ENCODE measurements around the gene PDS5B.
A peak's percentile ranks its signal among the peaks of the same experiment; 100 is the strongest.

PDS5B gene

GRCh38 chr13:32588736-32589135 lies 2.5 kb downstream of the PDS5B start:
- no peak for DNase-seq (ENCODE audit: low read depth)

DNA sequence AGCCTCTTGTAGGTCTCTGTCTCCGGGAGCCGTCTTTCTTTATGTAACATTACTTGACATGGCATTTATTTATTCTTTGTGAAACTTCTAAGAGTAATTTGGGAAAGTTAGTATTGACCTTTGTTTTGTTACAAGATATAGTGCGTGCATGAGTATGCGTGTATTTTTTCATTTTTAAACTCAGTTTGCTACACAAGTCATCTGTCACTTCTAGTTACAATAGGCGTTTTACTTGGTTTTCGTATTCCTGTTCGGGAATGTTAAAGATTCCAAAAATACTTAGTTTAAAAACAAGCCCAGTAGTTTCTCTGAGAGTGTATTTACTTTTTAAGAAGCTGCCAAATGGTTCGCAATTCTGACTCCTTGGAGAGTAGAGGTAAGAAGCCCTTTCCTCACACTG lies 3.2 kb downstream of the PDS5B start:
- DNase-seq (ENCODE audit: low read depth) = no peak

GRCh38 chr13:32590266-32590665 lies 4.0 kb downstream of the PDS5B start:
- no peak for DNase-seq (ENCODE audit: low read depth)

DNA sequence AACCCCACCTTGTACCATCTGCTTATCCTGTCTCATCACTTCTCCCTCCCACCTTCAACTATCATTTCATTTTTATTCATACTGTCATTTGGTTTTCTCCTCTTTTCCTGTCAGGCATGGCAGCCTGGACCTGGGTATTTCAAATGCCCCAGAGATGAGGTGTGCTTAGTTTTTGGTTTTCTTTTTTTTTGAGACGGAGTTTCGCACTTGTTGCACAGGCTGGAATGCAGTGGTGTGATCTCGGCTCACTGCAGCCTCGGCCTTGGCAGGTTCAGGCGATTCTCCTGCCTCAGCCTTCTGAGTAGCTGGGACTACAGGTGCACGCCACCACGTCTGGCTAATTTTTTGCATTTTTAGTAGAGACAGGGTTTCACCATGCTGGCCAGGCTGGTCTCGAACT lies 5.8 kb downstream of the PDS5B start:
- no peak for DNase-seq (ENCODE audit: low read depth)

DNA sequence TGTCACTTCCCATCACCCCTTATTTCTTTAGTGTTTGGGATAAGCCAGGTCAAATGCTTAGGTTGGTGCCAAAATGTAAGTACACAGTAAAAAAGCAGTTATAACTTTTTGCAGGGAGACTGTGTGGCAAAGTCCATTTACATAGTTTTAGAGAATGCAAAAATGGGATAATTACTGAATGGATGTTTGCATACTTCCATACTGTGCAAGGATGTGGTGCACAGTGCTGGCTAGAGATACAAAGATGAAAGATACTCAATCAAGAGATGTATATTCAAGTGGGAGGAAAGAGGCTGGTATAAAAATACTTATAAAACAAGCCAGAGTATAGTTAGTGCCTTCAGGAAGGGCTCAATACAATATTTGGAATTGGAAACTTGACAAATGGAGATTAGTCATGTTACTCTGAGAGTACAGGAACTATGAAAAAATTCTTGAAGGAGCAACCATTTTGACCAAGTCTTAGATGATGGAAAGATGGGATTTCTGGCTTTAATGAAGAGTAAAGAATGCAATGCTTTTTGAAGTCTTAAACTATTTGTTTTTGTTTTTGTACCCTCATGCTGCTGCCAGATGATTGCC lies 8.0 kb downstream of the PDS5B start:
- DNase-seq (ENCODE audit: low read depth) = no peak

DNA sequence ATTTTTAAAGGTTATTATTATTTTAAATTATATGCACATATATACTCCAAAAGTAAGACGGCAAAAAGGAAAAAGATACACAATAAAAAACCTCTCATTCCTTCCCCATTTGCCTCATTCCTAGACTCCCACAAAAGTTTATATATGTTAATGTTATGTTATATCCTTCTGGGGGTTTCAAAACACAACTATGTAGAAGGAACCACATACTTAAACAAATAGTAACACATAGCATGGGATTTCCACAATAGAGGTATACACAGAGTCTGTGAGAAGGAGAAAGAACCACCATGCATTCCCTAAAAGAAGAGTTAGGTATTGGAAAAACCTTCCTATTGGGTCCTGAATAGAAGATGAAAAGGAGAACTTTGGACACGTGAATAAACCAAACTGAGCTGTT lies 9.1 kb downstream of the PDS5B start:
- no peak for DNase-seq (ENCODE audit: low read depth)

GRCh38 chr13:32600890-32601289 lies 14.6 kb downstream of the PDS5B start:
- no peak for DNase-seq (ENCODE audit: low read depth)

- DNase-seq (ENCODE audit: low read depth) = no peak
Observed at GRCh38 chr13:32609428-32609827, 23.2 kb downstream of the PDS5B start.

- no peak for DNase-seq (ENCODE audit: low read depth)
Observed at GRCh38 chr13:32610538-32610937, 24.3 kb downstream of the PDS5B start.

DNA sequence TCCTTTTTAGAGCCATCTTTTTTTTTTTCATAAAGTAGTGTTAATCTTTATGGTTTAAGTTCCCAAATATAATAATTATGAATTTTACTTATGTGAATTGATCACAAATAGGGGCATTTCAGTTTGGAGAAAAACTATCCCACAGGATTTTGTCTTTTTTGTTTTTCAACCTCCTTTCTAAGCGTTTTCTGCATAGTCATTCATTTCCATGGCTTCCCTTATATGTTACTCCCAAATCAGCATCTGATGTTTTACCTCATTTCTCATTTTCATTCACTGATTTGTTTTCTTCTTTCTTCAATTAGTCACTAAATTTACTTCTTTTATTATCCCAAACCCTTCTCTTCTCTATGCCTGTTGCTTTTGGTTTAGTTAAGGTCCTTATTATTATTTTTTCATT lies 24.7 kb downstream of the PDS5B start:
- DNase-seq (ENCODE audit: low read depth) = no peak

DNA sequence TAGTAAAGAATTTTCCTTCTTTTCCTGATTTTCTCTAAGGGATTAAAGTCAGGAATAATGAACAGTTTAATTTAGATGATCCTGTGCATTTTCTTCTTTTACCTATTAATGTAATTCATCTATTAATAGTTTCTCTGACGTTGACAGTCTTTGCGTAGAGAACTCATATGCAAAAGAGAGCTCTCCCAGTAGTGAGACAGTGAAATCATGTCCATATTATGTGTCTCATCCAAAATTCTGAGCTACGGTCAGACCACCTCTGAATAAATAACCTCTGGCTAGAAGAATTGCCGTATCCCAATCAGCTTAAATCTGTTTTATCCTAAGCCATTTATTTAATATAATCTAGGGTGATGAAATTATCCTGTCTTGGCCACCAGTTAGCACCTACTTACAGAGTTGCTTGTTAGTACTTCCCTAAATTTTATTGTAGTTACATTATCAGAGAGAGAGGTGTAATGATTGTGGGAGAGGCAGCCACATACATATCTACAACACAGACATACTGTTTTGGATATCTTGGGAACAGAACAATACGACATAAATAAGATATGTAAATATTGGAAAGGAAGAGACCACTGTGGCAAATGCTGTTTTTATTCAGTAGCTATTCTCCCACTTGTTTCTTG lies 30.7 kb downstream of the PDS5B start:
- DNase-seq (ENCODE audit: low read depth) = no peak

- no peak for DNase-seq (ENCODE audit: low read depth)
Observed at GRCh38 chr13:32622827-32623226, 36.6 kb downstream of the PDS5B start.

DNA sequence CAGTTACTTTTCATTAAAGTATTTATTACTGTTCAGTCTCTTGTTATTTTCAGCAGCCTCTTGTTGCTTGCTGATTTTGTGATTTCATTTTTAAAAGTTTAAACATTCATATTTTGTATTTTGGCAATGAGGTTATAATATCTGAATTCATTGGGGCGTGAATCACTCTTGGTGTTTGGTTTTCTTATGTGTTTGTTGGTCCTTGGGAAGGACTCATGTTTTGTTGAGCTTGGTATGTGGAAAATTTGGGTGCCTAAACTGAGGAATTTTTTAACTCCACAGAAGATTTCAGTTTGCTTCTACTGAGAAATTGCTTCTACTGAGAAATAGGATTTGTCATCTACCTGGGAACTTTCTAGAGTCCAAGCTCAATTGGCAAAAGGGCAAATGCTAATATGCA lies 38.2 kb downstream of the PDS5B start:
- DNase-seq (ENCODE audit: low read depth) = no peak

- DNase-seq (ENCODE audit: low read depth) = no peak
Observed at GRCh38 chr13:32627793-32628192, 41.5 kb downstream of the PDS5B start.

DNA sequence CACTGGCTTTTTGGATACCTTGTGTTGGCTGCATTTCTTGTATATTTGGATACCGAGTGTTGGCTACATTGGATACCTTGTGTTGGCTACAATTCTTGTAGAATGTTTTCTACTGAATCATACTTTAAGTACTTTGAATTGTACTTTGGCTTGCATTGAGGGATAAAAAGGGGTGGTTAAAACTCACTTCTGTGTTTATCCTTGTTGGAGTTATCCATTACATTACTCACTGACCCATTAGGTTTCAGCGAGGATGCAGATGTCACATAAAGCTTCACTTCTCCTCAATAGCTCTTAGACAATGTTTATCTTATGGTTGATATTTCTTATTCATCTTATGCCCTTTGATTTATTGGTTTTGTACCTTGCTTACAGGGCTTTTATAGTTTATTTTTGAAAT lies 43.1 kb downstream of the PDS5B start:
- no peak for DNase-seq (ENCODE audit: low read depth)

- no peak for DNase-seq (ENCODE audit: low read depth)
Observed at GRCh38 chr13:32629866-32630265, 43.6 kb downstream of the PDS5B start.

GRCh38 chr13:32632343-32632909 lies 46.2 kb downstream of the PDS5B start:
- no peak for DNase-seq (ENCODE audit: low read depth)

DNA sequence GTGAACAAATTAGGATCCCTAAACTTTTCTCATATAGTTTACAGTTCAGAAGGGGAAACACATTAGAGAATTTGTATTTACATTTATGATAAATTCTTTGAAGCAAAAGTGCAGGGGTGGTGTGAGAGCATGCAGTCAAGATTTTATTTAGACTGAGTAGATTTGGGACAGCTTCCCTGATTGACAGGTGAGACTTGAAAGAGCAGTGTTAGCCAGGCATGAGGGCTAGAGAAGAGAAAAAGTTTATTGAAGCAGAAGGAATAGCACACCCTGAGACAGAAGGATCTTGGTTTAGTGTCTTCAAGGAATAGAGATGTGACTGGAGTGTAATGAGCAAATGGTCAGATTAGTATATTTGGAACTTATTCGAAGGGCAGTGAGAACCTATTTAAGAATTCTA lies 50.5 kb downstream of the PDS5B start:
- DNase-seq (ENCODE audit: low read depth) = no peak

DNA sequence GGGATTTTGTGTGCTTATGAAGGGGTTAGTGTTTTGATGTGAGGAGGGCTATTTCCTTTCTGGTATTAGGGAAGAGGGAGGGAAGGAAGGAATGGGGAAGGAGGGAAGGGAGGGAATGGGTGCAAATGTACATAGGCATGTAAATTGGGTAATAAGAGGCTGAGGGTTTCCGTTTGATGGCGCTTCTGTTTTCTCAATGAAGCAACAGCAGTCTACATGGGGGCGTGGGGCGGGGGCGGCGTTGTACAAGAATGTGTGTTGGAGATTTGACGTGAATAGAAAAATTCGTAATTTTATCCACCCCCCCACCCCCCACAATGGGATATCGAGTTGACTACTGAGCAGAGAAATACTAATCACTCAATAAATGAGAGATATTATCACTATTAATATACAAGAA lies 52.5 kb downstream of the PDS5B start:
- no peak for DNase-seq (ENCODE audit: low read depth)

DNA sequence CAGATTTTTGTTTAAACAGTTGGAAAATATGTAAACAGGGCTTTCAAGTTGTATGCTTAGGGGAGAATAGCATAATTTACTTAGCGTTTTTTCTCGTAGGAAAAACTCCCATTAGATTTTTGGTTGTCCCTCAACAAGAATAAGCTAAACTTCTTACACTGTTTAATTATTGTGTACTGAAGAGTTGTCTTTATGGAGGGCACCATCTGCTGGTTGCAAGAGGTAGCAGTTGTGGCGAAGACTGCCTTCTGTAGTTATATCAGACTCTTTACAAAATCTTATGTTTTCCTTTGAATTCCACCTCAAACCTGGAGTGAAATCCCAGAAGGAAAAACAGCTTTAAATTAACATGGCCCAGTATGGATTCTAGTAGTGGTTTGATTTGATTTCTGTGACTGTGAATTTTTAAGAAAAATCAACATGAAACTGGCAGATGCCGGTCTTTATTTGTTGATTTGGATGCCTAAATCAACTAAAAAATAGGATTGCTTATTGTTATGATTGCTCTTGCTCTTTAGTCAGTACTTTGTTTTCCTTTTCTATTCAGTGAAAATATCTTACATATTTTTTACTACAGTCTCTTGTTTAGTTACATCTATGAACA lies 53.4 kb downstream of the PDS5B start:
- DNase-seq (ENCODE audit: low read depth) = peak; percentile 38

DNA sequence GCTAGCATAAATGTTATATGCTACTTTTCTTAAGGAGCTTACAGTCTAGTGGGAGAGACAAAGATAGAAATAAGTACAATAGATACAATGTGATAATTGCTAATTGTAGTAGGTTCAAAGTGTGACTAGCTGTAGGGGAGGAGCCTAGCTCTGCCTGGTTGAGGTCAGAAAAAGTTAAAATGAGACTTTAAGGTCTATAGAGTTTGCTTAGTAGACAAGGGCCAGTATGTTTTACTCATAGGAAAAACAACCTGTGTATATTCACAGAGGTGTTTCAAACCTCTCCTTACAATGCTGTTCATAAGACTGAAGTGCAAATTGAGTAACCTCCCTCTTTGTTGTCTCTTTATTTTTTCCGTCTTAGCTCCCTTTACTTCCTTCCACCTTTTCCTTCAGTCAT lies 56.1 kb downstream of the PDS5B start:
- DNase-seq (ENCODE audit: low read depth) = no peak

DNA sequence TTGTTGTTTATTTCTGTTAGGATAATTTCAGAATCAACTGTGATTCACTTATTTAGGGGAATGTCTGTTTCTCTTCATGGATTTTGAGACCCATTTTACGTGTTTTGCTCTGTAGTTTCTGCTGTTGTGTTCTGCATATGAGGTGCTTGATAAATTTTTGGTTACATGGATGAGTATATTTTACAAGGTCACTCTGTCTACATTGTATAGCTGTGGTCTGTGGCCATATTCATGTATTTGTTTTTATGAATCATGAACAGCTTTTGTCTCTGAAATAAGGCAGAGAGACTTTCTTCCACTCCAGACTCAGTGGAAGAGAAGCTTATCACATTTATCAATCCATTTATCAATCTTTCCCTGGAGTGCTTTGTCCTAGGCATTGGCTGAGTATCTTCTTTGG lies 56.6 kb downstream of the PDS5B start:
- DNase-seq (ENCODE audit: low read depth) = no peak

DNA sequence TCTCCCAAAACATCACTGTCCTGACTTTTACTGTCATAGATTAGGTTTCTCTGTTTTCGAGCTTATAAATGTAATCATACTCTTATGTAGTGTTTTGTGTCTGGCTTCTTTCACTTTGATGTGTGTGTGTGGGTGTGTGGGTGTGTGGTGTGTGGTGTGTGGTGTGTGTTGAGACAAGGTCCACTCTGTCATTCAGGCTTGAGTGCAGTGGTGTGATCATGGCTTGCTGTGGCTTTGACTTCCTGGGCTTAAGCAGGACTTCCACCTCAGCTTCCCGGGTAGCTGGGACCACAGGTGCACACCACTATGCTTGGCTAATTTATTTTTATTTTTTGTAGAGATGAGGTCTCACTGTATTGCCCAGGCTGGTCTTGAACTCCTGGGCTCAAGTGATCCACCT lies 59.6 kb downstream of the PDS5B start:
- DNase-seq (ENCODE audit: low read depth) = no peak

DNA sequence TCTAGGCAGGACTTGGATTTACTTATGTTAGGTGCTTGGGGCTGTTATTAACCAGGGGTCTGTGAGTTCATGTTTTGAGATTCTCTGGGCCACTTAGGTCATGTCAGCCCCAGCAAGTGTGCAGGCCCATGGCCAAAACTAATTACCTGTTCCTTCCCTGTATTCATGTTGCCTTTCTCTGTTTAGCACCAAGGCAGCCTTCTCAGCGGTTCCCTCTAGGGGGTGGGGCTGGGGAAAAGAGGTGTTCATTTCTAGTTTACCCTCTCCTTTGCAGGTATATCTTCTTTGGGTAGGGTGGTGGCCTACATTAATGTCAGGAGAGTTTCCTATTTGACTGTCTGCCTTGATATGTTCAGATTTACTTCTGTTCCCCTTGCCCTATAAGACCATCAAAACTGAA lies 61.7 kb downstream of the PDS5B start:
- no peak for DNase-seq (ENCODE audit: low read depth)

Measured in non-pigmented ciliary epithelial cell (primary cell).